Fibroblast of skin of scalp (primary cell): Measurements from ENCODE around the gene GMFB.
"Not testable (repeated sequence)": the region's sequence is repeated elsewhere in the genome, so short reads cannot be mapped to it uniquely, and the experiment has no call there.

Experiments used
- DNase-seq: peaks from one replicate; pipeline ENCODE4 v3.0.0-alpha.2; 2013

GMFB gene

GRCh38 chr14:54490445-54491175 is 1.8 kb upstream of the GMFB start:
- DNase-seq, result no peak

- no peak for DNase-seq
These were observed 1.1 kb upstream of the GMFB start for GRCh38 chr14:54489731-54490444.

- DNase-seq, result no peak
These were observed 521 bp upstream of the GMFB start for GRCh38 chr14:54489318-54489683.

- DNase-seq, result no peak
These were observed 498 bp downstream of the GMFB start for GRCh38 chr14:54488318-54488645.

- DNase-seq, result peak; percentile 59
These were observed 1.0 kb downstream of the GMFB start for GRCh38 chr14:54487771-54488170.

- no peak for DNase-seq
These were observed 2.1 kb downstream of the GMFB start for GRCh38 chr14:54486685-54487084.

- no peak for DNase-seq
These were observed 4.9 kb downstream of the GMFB start for GRCh38 chr14:54483846-54484245.

- no peak for DNase-seq
These were observed 5.6 kb downstream of the GMFB start for GRCh38 chr14:54483073-54483745.

GRCh38 chr14:54481695-54482094 is 7.1 kb downstream of the GMFB start:
- no peak for DNase-seq

- DNase-seq, result no peak
These were observed 7.8 kb downstream of the GMFB start for GRCh38 chr14:54480830-54481562.

GRCh38 chr14:54478636-54479215 is 10.1 kb downstream of the GMFB start:
- DNase-seq, result no peak

- DNase-seq, result peak; percentile 35
These were observed 12.9 kb downstream of the GMFB start for GRCh38 chr14:54475911-54476310.

GRCh38 chr14:54475187-54475899 is 13.4 kb downstream of the GMFB start:
- no peak for DNase-seq

- no peak for DNase-seq
These were observed 14.5 kb downstream of the GMFB start for GRCh38 chr14:54474232-54474793.

- DNase-seq, result no peak
These were observed 16.5 kb downstream of the GMFB start for GRCh38 chr14:54472315-54472714.

- DNase-seq, result no peak
These were observed 17.1 kb downstream of the GMFB start for GRCh38 chr14:54471641-54472040.

GRCh38 chr14:54470701-54471100 is 18.1 kb downstream of the GMFB start:
- DNase-seq, result no peak

GRCh38 chr14:54467280-54467679 is 21.5 kb downstream of the GMFB start:
- DNase-seq, result no peak

- no peak for DNase-seq
These were observed 23.1 kb downstream of the GMFB start for GRCh38 chr14:54465654-54466053.

- DNase-seq, result no peak
These were observed 26.7 kb downstream of the GMFB start for GRCh38 chr14:54462048-54462447.

- no peak for DNase-seq
These were observed 29.7 kb downstream of the GMFB start for GRCh38 chr14:54459106-54459505.

- not testable (repeated sequence) for DNase-seq
These were observed 30.2 kb downstream of the GMFB start for GRCh38 chr14:54458536-54458935.
